Neural progenitor cell (in vitro differentiated cells): ENCODE data around the gene ACER3.

ENCODE experiments used
- CTCF ChIP-seq: fragments of 200-600 bp; sonication (generic); IDR thresholded peaks from 2 replicates; pipeline ENCODE4 v1.5.1; 2017; ENCODE audit warnings: antibody characterized with exemption, mild to moderate bottlenecking
- EZH2 ChIP-seq: fragments of 200-600 bp; sonication (generic); IDR thresholded peaks from 2 replicates; pipeline ENCODE4 v1.6.1; 2017; ENCODE audit warnings: antibody characterized with exemption, mild to moderate bottlenecking, moderate library complexity
- EZH2phosphoT487 ChIP-seq: fragments of 200-600 bp; sonication (generic); IDR thresholded peaks from 2 replicates; pipeline ENCODE4 v1.6.1; 2017; ENCODE audit warnings: antibody characterized with exemption

- TF ChIP-seq CTCF (no peak), EZH2 (no peak), EZH2phosphoT487 (no peak)
These were observed 41.6 kb downstream of the ACER3 start for GRCh38 chr11:76902121-76903014.
